ENCODE data around the gene LOXL3.

LOXL3 gene

DNA sequence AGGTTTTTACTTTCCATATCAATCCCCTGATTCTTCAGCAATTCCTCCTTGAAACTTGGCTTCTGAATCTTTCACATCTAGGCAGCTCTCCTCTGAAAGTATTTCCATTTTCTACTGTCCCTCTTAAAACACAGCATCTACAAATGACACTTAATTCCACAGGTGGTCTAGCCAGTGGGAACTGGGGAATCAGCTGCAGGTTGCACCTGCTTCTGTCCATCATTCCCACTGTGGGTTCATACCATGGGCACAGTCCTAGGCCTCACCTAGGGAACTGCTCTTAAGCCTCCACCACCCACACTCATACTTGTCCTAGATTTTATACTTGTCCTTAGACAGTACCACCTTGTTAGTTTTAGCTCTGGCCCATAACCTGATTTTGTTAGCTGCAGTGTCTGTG lies 2.2 kb downstream of the LOXL3 start:
- no peak for DNase-seq

DNA sequence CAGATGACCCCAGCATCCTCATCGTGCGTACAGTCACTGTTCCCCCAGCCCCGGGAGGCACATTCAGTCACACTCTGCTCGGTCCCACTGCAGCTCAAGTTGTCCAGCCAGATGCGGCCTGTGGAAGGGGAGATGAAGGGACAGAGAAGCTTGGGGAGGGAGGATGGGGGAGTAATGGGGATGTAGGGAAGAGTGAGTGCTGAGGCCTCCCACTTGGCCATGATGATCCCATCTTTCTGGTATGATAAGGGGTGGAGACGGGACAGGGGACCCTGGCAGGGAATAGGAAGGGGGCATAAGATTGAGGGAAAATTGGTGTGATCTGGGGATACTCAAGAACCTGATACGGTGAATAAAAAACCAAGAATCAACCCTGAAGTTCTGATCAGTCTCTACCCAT lies 3.5 kb downstream of the LOXL3 start:
- DNase-seq, result no peak

DNA sequence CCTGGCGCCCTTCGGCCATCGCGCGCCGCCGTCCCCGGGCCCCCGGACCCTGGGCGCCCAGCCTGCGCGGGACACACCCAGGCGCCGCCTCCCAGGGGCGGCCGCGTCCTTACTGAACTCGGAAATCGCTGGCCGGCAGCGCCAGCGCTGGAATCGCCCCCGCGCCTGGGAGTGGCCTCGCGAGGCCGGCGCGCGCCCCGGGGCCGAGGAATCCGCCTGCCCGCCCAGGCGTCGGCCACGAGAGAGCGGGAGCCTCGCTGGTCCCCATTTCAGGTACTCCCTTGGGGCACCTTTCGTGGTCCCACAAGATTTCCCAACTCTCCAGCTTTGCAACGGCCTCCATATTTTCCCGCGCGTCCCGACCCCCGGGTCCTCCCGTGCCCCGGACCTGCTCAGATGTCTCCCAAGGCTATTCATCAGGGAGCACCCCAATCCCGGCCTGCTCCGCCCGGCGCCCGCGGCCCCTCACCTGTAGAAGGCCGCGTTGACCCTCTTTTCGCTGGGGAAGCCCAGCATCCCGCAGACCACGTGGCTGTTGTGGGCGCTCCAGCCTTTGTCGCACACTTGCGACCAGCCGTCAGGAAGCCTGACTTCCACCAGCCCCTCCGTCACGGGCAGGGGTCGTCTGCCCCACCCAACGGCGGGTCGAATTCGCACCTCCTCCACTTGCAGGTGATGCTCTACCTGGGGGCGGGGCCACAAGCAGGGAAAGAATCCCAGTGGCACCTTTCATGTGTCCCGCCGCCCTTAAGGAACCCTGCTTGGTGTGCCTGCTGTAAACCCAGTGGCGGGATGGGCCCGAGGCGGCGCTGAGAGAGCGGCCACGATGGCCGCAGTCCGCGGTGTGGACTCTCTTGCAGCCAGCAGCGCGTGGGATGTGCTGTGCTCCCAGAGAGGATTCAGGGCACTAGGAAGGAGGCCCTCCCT lies 4.6 kb downstream of the LOXL3 start:
- no peak for DNase-seq

DNA sequence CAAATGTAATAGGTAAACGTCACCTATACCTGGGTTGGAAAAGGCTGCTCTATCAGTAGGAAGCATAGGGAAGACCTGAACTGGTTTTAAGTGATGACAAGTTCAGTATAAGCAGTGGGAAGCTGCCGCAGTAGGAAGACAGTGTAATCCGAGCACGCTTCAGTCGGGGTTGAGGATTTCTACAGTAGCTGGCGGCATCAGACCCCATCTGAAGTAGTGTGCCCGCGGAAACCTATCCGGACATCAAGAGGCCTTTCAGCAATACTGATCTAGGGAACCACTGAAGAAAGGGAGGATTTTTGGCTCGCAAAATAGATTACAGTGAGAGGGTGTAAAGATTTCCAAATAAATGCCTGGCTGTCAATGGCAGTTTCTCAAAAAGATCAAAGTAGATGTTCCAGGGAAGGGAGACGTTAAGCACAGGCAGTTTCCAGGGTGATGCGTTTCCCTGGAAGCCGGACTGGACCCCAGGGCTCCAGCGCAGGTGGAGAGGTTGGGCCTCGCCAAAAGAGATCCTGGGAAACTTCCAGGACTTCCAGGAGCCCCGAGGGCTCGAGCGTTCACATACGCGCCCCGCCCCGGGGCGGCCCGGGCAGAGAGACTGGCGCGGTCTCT lies 5.3 kb downstream of the LOXL3 start:
- DNase-seq, result no peak

DNA sequence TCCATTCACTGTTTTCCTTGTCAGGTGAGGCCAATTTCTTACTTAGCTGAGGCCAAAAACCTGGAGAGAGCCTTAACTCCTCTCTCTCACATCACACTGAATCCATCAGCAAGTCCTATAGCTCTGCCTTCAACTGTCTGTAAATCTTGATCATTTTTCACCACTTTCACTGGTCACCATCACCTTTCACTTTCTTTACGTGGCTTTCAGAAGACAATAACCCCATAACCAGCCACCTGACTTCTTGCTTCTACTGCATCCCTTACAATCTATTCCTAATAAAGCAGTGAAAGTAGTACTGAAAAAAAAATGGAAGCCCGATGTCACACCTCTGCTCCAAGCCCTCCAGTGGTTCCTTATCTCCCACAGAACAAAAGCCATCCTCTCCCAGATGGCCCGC lies 7.7 kb downstream of the LOXL3 start:
- no peak for DNase-seq

DNA sequence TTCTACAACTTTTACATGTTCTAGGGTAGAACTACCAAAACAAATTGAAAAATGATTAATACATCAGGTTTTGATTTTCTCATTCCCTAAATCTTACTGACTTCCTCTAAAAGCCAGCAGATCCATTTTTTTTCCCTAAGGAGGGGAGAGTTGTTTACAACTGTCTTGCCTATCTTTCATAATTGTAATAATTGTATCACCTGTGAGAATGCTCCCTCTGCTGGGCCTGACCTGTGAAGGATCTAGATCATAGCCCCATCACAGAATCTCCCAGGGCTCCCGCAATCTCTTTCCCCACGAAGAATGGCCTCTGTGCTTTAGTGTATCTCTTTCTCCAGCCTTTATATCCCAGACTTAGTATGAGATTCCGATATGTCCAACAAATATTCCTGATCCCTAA lies 9.1 kb downstream of the LOXL3 start:
- peak; percentile 11 for DNase-seq

DNA sequence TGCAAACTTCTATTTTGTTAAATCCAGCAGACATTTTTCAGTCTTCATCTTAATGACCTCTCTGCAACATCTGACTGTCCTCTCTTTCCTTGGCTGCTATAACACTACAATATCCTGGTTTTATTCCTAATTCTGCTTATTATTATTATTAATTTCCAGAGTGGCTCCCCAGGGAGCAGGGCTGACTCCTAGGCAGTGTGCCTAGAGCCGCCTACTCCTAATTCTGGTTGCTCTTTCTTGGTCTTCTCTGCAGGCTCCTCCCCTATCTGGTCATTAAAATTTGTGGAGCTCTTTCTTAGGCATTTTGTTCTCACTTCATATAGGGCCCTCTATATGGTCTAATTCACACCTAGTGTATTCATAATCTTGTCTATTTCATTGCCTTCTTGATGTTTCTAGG lies 10.8 kb downstream of the LOXL3 start:
- no peak for DNase-seq

DNA sequence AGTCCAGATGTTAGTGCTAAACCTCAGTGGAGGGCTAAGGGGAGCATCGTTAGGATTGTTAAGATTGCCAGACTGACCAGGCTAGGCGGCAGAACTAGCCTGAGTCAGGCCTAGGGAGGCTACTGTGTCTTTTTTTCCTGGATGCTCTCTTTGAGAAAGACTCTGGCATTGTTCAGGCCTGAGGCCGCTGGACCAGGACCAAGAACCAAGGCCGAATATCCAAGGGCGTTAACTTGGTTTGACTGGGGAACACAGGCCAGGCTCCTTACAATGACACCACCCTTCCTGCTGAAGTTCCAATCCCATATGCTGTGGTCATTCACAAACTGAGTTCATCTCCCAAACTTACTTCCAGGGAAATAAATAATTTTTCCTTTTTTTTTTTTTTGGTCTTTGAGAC lies 13.5 kb downstream of the LOXL3 start:
- no peak for DNase-seq

DNA sequence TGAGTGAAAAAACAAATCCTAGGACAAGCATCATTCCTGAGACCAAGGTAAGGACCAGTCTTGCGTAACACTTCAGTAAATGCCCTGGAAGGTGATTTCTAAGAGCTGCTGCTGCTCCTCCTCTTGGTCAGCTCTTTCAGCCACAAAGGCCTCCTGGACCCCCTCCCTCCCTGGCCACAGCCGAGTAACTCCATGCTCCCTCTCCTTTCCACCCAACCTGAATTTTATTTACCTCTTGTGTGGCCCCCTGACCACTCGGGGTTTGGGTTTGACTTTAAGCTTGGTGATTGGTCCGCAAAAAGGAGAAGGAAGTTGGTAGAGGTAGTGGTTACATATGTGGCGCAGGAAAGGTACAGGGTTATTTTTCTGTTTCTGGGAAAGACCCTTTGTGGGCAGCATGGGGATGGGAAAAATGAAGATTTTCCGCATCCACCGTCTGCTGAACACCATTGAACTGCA lies 14.8 kb downstream of the LOXL3 start:
- DNase-seq, result no peak

DNA sequence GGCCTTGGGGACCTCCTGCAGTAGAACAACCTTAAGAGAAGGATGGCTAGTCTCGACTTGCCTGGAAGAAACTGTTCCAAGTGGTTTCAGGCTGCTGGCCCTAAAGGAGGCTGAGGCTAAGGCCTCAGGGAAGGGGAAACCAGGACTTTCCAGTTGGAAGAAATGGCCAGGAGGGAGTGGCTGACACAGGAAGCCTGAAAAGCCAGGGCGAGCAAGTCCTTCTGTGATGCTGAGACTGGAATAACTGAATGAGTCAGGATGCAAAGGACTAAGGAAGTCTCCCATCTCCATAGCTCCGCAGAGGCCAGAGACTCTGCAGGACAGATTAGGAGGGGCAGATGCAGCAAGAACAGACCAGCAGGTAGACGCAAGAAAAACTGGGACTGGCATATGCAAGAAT lies 16.6 kb downstream of the LOXL3 start:
- DNase-seq, result no peak

DNA sequence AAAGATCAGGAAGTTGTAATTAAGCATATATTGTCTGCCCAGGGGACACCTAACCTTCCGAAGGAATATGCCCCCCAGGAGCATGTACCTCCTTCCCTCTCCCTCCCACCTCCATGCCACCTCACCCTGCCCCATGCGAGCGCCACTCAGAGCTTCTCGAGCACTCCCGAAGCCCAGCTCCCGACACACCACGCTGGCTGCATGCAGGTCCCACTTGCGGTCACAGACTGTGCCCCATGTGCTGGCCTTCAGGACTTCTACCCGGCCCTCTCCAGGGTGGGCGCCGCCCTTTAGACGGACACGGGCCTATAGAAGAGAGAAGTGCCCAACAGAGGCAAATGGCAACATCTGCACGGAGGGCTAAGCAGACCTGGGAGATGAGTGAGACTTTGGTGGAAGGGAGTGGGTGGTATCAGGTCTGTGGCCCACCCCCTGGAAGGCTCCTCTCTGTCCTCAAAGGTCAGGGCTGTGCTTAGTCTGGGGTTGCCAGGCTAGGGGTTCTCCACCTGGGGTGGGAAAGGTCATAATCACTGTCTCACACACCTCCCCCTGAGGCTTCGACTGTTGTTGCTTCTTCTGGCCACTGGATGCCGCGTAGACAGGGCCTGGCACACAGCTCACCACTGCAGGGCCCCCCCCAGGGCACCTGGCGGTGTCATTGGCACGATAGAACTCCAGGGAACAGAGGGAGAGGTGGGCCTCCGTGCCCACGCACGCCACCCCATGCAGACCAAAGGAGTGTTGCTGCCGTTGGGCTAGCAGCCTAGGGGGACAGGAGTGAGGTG lies 17.4 kb downstream of the LOXL3 start:
- DNase-seq, result no peak

DNA sequence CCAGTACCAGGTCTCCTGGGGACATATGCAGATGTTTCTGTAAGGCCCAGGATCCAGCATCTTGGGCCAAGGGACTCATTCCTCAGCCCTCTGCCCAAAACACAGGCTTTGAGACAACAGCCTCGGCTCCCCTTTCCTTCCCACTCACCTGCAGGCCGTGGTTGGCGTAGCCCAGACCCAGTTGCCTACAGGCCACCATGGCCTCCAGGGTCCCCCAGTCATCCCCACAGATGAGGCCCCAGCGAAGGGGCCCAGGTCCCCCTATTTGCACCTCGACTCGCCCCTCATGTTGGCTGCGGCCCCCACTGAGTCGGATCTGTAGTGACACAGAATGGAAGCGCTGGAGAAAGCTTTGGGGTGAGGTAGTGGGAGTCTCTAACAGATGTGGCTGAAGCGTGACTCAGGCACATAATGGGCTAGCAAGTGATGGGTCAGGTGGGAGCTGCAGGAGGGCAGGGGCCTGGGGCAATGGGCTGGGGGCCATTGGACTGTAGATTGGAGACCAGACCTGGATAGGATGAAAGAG lies 18.2 kb downstream of the LOXL3 start:
- no peak for DNase-seq

DNA sequence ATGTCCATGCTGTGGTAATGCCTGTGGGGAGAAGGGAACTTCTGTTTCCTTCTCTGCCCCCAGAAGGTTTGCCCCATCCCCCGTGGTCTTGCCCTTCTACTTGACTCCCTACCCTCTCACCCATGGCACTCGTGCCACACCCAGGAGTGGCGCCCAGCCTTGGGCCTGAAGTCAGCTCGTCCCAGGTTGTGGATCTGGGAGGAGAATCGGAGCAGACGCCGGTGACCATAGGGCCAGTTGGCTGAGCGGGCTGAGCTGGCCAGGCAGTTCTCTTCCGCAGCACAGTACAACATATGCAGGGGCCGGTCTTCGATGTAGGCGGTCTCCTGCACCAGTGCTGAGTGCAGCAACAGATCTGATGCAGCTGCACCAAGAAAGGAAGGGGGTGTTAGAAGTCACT lies 19.3 kb downstream of the LOXL3 start:
- DNase-seq, result no peak

DNA sequence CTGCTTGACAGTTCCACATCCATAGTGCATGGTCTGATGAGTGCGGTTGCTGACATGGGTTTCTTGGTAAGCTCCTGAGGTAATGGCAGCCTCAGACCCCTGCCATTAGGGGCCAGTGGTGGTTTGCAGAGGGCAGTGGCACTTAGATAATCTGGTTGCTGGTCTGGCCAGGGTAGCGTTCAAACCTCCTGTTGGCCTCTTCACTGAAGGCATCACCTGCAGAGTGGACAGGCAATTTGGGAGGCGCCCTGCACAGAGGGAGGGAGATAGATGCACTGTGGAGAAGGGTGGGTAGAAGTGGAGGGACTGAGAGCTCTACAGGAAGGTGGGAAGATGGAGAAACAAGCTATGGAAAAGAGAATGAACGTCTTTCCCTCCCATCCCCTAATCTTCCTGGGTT lies 20.3 kb downstream of the LOXL3 start:
- DNase-seq, result no peak

DNA sequence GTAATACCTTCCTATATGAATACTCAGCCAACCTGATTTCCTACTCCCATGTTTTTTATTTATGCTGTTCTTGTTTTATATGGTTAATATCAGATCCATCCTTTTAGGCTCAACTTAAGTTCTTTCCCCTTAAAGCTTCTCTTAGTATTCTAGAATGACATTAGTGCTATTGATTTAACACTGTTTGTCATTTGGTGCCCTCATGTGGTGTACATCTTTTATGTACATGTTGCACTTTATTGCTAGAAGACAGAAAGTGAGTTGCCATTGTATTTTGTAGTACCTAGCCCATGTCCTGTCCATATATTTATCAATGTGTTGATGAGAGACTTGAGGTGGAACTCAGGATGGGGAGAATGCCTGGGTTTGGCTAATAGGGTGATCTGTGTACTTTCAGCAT lies 21.5 kb downstream of the LOXL3 start:
- peak; percentile 53 for DNase-seq

DNA sequence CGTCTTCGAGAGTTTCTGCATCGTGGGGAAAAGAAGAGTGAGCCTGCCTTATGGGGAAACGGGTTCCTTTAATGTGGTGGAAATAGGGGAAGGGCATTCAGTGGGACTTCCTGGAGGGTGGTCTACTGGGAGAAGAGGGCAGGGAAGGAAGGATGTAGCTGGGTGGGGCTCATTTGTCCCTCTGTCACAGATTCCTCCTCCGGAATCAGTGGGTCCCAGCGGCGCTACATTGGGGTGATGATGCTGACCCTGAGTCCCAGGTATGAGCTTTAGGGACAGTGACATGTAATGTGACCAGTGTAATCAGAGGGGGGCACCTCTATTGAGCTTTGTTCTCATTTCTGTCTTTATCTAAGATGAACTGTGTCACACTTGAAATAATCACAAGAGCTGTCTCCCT lies 22.1 kb downstream of the LOXL3 start:
- DNase-seq, result no peak

DNA sequence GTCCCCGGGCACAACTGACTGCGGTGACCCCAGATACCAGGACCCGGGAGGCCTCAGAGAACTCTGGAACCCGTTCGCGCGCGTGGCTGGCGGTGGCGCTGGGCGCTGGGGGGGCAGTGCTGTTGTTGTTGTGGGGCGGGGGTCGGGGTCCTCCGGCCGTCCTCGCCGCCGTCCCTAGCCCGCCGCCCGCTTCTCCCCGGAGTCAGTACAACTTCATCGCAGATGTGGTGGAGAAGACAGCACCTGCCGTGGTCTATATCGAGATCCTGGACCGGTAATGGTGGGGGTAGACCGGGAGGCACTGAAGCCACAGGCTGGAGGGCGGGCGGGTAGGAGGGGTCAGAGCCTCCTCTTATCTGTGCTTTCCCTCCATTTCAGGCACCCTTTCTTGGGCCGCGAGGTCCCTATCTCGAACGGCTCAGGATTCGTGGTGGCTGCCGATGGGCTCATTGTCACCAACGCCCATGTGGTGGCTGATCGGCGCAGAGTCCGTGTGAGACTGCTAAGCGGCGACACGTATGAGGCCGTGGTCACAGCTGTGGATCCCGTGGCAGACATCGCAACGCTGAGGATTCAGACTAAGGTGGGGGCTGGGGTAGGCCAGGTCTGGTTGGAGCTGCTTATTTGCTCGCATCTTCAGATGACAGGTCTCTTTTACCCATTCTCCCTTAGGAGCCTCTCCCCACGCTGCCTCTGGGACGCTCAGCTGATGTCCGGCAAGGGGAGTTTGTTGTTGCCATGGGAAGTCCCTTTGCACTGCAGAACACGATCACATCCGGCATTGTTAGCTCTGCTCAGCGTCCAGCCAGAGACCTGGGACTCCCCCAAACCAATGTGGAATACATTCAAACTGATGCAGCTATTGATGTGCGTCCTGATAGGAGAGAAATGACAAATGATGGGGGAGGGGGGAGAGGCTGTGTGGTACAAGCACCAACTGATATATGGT lies 23.2 kb downstream of the LOXL3 start:
- peak; percentile 51 for DNase-seq

DNA sequence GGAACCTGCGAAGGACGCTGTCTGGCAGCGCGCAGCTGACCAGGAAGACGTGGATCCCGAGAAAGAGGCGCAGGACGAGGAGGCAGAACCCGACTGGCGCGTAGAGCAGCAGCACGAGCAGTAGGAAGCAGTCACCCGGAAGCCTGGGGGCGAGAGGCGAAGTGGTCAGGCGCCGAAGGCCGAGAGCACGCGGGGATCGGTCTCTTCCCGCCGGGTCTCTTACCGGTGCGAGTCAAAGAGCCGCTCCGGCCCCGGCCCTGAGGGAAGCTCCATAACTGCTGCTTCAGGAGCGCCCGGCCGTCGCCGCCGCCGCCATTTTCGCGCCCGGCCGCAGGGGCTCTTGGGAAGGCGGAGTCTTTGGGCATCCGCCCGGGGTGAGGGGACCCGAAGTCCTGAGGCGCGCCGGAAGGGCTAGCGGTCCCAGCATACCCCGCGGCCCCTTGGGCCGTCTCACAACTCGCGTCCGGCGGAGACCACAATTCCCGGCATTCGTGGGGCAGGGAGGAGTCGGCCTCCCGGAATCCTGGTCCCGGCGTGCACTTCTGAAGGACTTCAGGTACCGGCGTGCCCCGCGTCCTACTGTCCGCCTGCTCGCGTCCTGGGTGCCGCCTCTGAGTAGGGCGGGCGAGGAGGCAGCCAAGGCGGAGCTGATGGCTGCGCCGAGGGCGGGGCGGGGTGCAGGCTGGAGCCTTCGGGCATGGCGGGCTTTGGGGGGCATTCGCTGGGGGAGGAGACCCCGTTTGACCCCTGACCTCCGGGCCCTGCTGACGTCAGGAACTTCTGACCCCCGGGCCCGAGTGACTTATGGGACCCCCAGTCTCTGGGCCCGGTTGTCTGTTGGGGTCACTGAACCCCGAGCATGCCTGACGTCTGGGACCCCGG lies 24.1 kb downstream of the LOXL3 start, which contains the start of the genes AUP1 and HTRA2:
Gene AUP1 (minus strand): TSS at position 350 of the 882 bp plus-strand sequence. CDS start 77 bp downstream, at position 273.
Gene HTRA2 (plus strand): TSS at position 577 of the 882 bp plus-strand sequence. CDS start 74 bp downstream, at position 651.
- peak; percentile 93 for DNase-seq

DNA sequence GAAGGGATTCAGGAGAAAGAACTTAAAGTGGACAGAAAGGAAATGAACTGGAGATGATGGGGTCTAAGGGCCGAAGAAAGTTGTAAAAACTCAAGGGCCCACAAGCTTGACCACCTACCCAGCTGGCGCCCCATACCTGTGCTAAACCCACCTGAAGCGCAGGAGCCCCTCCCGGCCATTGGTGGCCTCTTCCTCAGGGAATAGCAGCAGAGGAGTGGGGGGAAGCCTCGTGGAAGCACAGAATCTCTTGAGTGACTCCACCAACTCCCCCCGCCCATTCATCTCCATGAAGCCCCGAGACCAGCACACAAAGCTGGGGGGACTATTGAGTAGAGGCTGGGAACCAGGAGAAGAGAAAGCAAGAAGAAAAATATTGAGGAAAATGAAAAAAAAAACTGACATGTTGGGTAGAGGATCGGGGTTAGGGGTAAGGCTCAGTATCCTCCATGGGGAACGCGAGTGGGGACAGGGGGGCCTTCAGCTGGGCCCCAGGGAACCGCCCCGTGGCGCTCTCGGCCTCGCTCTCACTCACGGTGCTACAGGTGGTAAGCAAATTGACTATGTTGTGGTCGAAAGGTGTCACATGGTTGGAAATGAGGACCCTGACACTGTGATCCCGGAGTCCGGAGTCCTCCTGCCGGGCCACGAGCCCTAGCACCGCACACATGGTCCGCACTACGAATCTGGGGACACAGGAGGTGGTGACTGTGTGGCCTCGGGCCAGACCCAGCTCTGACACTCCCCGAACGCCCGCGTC lies 25.0 kb downstream of the LOXL3 start:
- no peak for DNase-seq

DNA sequence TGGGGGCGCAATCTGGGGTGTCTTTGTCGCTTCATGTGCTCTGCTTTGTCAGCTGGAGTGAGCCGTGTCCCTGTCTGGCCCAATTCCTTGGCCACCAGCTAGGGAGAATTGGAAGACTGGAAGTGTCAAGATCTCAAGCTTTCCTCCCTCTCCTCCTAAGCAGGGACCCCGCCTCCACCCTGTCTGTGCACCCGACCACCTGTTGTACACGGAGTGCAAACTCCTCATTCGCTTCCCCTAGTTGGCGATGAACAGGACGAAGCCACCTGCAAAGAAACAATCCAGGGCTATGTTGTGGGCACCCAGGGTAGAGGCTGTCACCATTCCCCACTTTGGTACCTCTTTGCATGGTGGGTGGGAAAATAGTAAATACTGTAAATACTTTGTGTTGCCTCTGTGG lies 26.0 kb downstream of the LOXL3 start:
- no peak for DNase-seq

Measured in CD4-positive, alpha-beta T cell treated with Interleukin-4 for 4 hours (primary cell).